Testis (tissue), 2 donors: ENCODE data around the gene HKDC1.

Experiments
- POLR2A ChIP-seq: fragments of 450-650 bp; IDR thresholded peaks from one replicate; pipeline ENCODE4 v1.6.1; 2017; ENCODE audit warnings: antibody characterized with exemption, mild to moderate bottlenecking, moderate library complexity
- TF ChIP-seq, protein P1 (sequence below), 3 experiments: fragments of 450-650 bp in 2 of 3; fragments of 200-600 bp in 1 of 3; sonication (generic) in 1 of 3; IDR thresholded peaks; one replicate each; pipeline ENCODE4 v1.5.1; 2016 to 2019; ENCODE audit warnings: antibody characterized with exemption in 3 of 3, mild to moderate bottlenecking in 2 of 3, moderate library complexity in 1 of 3

DNA sequence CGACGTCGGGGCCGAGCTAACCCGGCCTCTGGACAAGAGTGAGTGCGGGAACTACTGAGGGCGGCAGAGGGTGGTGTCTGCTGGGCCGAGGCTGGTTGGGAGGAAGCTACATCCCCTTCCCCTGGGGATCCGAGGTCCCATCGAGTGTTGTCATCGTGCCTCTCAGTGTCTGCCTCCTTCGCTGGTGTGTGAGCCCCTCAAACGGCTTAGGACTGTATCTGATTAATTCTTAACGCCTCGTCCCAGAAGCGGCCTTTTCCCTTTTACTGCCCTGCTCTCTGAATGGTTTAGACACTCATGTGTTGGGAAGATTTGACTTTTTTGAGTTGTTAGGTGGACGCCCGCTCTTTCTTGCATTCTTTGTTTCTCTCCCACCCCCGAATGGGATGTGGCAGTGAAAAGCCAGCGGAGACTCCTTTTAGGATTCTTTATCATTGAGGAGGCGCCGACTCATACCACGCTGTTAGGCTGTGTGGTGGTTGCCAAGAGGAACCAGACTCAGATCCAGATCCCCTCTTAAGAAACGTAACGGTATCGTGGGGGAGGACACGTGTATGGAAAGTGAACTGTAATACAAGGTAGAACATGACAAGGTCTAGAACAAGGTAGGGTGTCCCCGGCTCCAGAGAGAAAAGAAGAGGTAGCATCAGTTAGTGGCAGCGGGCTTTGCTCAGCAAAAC, 39.5 kb upstream of the HKDC1 start:
- TF ChIP-seq, protein P1, sequence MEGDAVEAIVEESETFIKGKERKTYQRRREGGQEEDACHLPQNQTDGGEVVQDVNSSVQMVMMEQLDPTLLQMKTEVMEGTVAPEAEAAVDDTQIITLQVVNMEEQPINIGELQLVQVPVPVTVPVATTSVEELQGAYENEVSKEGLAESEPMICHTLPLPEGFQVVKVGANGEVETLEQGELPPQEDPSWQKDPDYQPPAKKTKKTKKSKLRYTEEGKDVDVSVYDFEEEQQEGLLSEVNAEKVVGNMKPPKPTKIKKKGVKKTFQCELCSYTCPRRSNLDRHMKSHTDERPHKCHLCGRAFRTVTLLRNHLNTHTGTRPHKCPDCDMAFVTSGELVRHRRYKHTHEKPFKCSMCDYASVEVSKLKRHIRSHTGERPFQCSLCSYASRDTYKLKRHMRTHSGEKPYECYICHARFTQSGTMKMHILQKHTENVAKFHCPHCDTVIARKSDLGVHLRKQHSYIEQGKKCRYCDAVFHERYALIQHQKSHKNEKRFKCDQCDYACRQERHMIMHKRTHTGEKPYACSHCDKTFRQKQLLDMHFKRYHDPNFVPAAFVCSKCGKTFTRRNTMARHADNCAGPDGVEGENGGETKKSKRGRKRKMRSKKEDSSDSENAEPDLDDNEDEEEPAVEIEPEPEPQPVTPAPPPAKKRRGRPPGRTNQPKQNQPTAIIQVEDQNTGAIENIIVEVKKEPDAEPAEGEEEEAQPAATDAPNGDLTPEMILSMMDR (IDR thresholded peaks at IDR 0.05) = no peak
- no peak for TF ChIP-seq POLR2A
